GM19328 (cell line): ENCODE data around the gene ZKSCAN5.
"Not testable (repeated sequence)": the region's sequence is repeated elsewhere in the genome, so short reads cannot be mapped to it uniquely, and the experiment has no call there.

Experiments used
- ATAC-seq: cut with Tn5 transposase; IDR thresholded peaks from one replicate; pipeline ENCODE4 v1.9.1; 2021; ENCODE audit warnings: mild to moderate bottlenecking, moderate library complexity; ENCODE audit not compliant: unreplicated experiment

Gene ZKSCAN5

DNA sequence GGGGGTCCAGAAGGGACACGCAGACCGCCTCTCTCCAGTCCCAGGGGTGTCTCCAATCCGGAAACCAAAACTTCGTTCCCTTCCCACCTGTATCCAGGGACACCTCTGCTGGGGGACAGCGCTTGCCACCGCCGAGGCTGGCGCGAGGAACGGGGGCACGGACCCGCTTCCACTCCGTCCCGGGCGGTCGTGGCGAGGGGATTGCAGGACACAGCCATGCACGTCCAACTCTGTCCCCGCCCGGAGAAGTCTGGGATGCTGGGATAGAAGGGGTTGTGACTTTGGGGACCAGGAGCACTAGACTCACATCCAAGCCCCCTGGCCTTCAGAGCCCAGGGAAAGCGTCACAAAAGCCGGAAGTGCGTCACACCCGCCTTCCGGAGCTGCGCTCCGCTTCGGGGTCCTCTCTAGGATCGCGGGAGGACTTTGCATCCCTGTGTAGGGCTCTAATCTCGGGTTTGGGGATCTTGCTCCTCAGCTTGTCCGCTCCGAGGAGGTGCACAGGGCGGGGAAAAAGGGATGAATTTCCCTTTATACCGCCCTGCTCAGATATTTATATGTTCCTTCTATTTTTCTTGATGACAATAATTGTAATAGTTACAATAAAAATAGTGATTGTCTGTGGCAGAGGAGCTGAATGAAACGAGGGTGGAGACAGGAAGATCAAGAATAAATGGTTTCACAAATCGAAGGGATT is 47.5 kb downstream of the ZKSCAN5 start, which contains the start of gene FAM200A:
TSS of gene FAM200A (minus strand) at position 348 of the 697 bp plus-strand sequence. CDS start 3,707 bp downstream, outside the sequence.
- peak; percentile 92 for ATAC-seq

DNA sequence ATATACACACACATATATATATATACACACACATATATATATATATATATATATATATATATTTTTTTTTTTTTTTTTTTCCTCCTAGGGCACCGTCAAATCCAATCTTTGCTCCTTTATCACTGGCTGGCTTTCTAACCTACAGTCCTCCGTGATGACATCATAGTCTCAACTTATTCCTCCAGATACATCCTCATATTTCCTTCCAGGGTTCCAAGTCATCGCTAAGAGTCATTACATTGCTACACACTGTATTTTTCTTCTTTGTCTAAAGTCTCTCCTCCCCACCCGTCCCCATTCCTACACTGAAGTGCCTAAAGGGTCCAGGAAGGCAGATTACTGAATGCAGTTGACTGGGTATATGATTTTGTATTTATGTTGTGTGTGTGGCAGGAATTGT is 48.6 kb downstream of the ZKSCAN5 start:
- ATAC-seq = no peak

DNA sequence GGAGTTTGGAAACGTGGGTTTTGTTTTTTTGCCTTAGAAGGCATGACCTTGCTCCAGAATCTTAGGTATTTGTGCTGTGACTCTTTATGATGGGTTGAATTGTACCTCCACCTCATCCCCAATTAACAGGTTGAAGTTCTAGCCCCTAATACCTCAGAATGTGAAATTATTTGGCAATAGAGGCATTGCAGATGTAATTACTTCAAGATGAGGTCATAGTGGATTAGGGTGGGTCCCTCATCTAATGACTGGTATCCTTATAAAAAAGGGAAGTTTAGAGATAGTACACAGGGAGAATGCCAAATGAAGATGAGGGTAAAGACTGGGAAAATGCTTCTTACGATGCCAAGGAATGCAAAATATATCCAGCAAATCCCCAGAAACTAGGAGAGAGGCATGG is 50.5 kb downstream of the ZKSCAN5 start:
- no peak for ATAC-seq

DNA sequence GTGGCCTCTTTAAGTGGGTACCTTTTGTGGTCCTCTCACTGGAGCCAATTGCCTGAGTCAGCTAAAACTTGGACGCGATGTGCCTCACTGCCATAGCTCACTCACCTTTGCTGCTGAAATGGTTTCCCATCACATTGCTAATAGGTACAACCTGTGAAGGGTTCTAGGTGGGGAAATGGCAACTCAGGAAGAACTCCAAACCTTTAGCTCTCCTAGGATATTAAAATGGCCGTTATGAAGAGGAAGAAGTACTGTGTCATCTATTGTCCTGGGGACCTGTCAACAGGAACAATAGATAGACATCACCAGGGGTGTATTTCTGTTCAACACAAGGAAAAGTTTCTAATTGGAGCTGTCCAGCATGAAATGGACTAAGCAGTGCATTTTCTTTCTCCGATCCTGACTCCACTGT is 52.7 kb downstream of the ZKSCAN5 start:
- ATAC-seq = no peak

DNA sequence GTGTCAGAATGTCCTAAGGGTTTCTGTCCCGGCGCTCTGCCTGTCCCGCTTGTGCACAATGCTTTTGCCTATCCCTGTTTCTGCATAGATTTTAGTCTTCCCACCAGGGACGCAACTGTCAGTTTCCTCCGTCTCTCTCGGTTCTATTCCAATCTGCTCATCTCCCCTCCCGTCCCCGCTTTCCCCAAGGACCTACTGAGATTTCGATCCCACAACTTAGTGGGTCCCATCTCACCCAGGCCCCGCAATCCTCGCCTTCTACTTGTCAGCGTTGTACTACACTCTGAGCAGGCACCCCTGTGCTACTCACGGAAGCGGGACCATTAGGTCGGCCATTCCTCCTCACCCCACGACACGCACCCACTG is 53.5 kb downstream of the ZKSCAN5 start:
- peak; percentile 45 for ATAC-seq

DNA sequence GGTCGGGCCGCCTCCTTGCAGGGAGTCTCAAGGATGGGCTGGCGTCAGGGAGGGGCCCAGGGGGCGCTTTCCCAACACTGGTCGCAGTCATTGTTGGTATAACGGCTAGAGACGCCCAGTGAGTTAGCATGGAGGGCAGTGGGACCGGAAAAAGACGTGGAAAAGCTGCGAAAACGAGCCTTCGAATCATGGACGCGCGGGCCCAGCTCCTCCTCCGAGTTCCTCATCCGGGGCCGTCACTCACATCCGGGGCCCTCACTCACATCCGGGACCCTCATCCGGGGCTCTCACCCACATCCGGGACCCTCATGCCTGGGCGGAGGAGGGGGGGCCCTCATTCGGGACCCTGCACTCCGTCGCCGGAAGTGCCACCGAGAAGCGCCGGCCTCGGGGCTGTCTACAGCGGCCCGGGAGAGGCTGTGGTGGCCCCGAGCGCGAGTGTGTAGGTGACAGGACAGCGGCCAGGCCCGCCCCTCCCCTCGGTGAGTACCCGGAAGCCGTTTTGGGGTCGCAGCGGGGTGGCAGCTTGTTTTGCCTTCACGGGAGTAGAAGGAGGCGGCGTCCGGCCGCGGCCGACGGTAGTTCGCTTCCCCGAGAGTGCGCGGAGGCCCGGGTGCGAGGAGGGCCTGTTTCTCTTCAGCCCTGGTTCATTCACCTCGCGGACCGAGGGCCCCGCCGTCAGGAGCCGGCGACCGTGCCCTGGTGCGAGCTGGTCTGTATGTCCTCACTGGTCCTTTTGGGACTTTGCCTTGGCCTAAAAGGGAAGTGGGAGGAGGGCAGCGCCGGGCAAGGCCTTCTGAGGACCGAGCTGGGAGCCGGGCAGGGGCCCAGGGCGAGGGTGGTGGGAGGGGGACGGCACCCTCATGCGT is 54.1 kb downstream of the ZKSCAN5 start, which contains the start of gene ZNF655:
TSS of gene ZNF655 (plus strand) at position 337 of the 869 bp plus-strand sequence. CDS start 1,918 bp downstream, outside the sequence.
- ATAC-seq = peak; percentile 75

DNA sequence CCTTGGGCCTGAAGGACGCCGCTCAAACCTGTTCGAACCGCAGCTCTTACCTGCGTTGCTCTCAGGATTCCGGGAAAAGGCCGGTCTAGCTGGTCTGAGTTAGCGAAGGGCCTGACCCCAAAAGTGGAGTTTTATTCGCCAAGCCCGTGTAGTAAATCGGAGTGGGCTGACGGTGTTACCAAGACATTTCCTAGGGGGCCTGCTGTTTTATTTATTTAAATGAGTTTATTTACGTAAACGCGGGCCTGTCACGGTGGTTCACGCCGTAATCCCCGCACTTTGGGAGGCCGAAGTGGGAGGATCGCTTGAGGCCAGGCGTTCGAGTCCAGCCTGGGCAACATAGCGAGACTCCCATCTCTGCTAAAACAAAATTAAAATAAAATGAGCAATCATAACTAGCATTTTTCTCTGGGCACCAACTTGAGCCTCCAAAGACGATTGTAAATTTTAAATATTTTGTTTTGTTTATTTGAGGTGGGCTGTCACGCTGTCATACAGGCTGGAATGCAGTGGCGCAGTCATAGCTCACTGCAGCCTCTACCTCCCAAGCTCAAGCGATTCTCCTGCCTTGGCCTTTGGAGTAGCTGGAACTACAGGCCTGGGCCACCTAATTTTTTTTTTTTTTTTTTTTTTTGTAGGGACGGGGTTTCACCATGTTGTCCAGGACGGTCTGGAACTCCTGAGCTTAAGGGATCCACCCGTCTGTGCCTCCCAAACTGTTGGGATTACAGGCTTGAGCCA is 54.9 kb downstream of the ZKSCAN5 start:
- ATAC-seq = no peak

DNA sequence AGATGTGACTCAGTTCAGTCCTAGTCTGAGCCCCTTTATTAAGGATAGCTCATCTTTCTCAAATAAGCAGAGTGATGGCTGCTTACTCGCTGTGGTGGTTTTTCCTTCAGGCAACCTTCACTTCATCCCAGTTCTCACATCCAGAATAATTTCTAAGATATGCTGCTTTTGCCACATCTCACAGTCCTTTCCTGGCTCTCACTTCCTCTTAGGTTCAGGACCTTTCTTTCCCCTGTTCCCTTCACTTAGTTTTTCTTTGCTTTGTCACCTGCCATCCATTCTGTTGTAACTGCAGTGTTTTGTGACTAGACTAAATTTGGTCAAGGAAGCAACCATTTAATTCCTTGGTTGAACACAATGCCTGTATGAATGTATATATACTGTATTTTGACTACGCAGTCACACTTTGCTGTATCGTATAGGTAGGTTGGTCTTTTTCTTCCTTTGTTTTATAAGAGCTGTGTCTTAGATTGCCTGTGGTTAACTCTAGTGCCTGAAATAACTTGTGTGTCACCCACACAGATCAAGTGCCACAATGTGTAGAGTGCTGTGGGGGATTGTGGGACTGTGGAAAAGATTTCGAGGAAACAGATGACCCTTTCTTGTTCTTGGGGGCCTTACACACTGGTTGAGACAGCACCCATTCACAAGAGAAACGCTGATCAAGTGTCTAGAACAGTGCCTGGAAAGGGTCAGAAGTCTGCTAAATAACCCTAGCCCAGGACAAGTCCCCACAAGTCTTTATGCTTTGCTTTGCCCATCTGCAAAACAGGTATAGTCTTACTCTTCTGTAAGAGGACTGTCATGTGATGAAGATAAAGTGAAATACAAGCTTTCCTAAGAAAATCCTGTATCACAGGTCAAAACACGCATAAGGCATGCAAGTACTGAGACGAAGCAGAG is 56.6 kb downstream of the ZKSCAN5 start:
- ATAC-seq = no peak

DNA sequence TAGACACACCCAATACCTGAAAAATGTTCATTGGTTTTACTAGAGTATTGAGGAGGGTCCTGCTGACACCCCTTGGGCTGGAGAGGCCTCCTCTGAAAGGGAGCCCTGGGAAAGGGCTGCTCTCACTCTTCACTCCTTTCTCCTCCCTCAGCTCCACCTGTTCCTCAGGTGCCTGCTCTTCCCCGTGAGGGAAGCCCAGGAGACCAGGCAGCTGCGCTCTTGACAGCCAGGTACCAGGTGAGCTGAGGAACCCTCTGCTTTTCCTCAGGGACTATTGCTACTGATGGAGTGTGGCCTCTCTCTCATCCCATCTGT is 57.2 kb downstream of the ZKSCAN5 start:
- no peak for ATAC-seq

DNA sequence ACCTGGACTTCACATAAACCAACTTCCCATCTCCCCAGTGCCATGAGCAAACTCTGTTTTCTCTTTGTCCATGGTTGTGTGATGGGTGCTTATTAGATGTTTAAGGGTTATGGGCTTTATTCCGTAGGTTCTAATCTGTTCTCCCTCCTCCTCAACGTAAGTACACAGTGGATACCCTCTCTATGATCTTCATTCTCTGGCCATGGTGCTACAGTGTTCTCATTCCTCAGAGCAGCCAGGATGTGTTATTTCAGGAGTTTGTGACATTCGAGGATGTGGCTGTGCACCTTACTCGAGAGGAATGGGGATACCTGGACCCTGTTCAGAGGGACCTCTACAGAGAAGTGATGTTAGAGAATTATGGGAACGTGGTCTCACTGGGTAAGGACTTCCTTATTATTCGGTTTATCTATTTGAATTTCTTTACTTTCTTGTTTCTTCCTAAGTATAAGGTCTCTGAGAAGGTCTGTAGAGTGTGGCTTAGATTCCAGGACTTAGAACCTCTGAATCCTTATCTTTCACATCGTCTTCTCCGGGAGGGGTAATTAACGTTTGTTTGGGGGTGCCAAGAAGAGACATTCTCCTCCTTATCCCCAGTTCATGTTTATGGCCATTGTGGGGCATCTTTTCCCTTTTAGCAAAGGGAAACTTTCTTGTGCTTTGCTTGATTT is 57.8 kb downstream of the ZKSCAN5 start:
- no peak for ATAC-seq

DNA sequence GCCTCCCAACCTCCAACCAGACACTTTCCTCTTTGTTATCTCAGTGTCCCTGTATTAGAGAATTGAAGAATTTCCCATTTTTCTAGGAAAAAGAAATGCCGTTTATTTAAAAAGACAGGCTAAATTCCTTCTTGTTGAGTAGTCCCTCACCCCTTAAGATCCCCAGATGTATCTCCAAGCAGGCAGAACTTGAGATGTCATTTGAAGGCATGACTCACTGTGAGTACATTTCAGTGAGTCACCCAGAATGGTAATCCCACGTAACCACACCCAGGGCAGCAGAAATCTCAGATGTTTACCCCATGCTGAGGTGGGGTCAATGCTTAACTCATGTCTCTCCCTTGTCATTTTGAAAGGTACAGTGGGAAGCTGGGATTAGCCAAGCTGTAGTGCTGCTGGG is 58.4 kb downstream of the ZKSCAN5 start:
- ATAC-seq = no peak

DNA sequence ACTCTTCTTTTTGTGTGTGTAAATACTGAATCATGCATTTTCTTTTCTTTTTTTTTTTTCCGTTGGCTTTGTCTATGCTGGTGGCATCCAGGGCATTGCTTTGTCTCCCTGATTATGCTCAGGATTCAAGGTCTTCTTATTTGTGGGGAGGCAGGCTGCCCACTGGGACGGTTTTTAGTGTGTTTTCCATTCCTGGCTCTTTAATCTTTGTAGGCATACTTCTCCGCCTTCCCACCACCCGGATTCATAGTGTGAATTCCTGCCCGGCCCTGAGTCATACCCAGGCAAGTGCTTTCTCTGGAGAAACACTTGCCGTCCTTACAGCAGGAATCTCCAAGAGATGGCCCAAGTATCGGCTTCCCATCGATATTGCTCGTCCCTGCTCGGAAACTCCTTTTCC is 59.2 kb downstream of the ZKSCAN5 start:
- no peak for ATAC-seq

DNA sequence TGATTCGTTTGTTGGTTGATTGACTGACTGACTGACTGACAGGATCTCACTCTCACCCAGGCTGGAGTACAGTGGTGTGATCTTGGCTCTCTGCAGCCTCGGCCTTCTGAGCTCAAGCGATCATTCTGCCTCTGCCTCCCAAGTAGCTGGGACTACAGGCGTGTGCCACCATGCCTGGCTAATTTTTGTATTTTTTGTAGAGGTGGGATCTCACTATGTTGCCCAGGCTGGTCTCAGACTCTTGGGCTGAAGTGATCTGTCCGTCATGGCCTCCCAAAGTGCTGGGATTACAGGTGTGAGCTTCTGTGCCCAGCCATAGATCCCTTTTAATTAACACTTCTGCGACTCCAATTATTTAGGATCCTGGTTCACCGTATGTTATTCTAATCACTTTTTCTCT is 64.3 kb downstream of the ZKSCAN5 start:
- not testable (repeated sequence) for ATAC-seq

DNA sequence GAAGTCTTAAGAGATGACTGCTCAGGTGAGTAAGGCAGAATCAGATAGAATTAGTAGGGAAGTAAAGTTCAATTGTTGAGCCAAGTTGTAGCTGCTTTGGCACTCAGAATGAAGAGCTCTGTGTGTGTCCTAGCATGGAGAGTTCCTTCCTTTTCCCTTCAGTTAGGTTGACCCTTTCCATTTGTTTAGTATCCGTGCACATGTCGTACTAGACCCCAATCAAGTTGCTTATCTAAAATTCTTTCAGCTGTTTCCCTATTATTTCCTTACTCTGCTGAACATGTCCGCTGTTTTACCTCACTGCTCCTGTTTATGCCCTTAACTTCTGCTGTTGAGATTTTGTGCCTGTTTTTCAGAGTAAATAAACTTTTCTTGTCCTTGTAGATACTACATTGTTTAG is 67.3 kb downstream of the ZKSCAN5 start:
- no peak for ATAC-seq

DNA sequence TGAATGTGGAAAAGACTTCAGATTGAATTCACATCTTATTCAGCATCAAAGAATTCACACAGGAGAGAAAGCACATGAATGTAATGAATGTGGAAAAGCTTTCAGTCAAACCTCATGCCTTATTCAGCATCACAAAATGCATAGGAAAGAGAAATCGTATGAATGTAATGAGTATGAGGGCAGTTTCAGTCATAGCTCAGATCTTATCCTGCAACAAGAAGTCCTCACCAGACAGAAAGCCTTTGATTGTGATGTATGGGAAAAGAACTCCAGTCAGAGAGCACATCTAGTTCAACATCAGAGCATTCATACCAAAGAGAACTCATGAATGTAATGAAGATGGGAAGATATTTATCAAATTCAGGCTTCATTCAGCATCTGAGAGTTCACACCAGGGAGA is 68.8 kb downstream of the ZKSCAN5 start:
- no peak for ATAC-seq

DNA sequence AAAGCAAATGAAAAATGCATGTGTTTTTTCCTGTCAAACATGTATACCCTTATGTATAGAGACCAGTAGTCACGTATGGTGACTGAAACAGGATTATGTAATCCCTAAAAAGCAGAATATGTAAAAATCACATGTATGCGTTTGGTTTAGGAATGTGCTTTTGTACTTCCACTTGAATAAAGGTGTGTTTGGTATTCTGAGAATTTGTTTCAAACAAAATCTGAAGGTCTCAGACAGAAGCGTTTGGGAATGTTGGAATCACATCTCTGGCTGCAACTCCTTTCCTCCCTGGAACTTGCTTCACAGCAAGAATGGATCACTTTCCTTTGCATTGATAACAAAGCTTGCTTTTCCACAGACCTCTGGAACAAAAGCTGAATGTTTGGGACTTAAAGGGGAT is 71.8 kb downstream of the ZKSCAN5 start:
- ATAC-seq = no peak

DNA sequence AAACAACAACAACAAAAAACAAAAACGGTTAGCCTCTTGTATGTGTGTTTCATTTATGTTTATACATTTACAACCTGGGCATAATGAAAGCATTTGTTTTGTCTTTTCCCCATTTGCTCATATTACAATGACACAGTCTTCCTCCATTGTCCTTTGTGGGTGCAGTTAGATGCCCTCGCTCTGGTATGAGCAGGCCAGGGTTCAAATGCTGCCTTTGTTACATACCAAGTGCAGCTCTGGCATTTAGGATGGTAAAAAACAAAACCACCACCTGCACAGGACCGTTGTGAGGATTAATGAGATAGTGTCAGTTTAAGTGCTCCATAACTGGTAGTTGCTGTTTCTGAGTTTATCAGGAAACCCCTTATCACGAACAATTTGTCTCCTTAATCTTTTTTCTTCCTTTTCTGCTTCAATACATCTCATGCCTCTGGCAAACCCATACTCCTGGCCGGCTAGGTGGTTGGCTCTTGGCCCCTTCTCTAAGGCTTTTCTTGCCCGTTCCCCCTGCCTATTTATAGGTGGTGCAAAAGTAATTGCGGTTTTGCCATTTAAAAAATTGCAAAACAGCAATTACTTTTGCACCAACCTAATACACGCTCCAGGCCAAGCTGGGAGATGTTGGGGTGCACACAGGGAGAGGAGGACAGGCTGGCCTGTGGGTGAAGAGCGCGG is 75.0 kb downstream of the ZKSCAN5 start:
- no peak for ATAC-seq

DNA sequence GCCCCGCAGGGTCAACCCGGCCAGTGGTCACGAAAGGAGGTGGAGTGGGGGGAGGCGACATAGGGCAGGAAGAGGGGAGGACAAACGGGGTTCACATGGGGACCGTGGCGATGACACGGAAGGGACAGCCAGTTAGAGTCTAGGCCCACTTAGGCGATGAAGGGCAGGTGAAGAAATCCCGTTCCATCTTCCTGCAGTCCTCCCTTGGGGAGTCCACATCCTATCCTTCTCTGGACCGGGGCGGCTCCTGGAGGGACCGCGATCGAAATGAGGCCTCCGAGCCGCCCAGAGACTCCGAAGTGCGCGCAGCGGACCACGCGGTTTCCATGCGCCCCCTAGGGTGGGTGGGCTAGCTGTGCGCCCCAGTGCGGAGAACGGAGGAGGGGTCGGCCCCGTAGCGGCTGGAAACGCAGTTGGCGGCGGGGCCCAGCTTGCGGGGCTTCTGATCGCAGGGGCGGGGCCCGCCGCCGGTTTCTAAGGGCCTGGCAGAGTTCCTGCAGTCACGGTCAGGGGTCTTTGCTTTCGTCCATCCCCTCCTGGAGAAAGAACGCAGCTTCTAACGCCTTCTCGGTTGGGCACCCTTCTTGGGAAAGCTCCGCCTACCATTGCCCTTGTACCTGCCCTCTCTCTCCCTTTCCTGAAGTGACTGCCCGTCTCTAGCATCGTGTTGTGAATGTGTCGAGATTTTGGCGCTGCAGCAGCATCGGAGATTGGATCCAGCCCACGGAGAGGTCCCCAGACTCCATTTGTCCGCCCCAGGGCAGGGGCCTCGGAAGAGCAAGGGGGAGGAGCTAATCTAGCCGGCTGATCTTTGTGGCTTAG is 75.7 kb downstream of the ZKSCAN5 start:
- no peak for ATAC-seq
